ENCODE results near the gene TFR2. TPM values are rescaled to one million over a fixed set of nuclear protein-coding genes. Genes with fewer than 3 reads are reported as not detected.
"Not testable (repeated sequence)": the region's sequence is repeated elsewhere in the genome, so short reads cannot be mapped to it uniquely, and the experiment has no call there.

Gene TFR2
- total RNA-seq, 1 experiment from 2014 or later, result 6.2 TPM

- no TSS peak for BruUV-seq (replicated peaks)
Observed at GRCh38 chr7:100671353-100672327, 30.3 kb upstream of the TFR2 start.

GRCh38 chr7:100670074-100670473, 28.7 kb upstream of the TFR2 start:
- H2AFZ ChIP-seq, result no peak overlapping the region
- CTCF ChIA-PET, result interaction anchor here (0.7 kb wide), 1 partner anchor 296 kb away, joined by 8 read pairs; no protein-coding TSS in a partner anchor
- H3F3A ChIP-seq (ENCODE audit: insufficient read depth, low read depth), result peaks cover 14% of the 10 kb centered on the region; the same call in 1 of the 2 replicates

More at GRCh38 chr7:100671353-100672327, 30.3 kb upstream of the TFR2 start:
- TF ChIP-seq CTCF (conservative IDR thresholded peaks at IDR 0.05), result no peak
- no peak for TF ChIP-seq EZH2 (IDR thresholded peaks at IDR 0.05; ENCODE audit: low read depth)
- no peaks in the 10 kb centered on the region for H3K27me3 ChIP-seq (ENCODE audit: insufficient read depth, low read depth)
- H4K20me1 ChIP-seq (ENCODE audit: insufficient read depth), result peaks cover 15% of the 10 kb centered on the region
- intact Hi-C loops (cut with micrococcal nuclease; ENCODE audit: unreplicated experiment), result loop anchor here (2.0 to 5.0 kb wide), 2 partner anchors 44 to 59 kb away; partner anchors contain the start of gene MOSPD3
- peaks cover 14% of the 10 kb centered on the region; the same call in 1 of the 2 replicates for H3F3A ChIP-seq (ENCODE audit: insufficient read depth, low read depth)
- H2AFZ ChIP-seq, result no peak overlapping the region
- peaks cover 24% of the 10 kb centered on the region for H3K79me2 ChIP-seq (ENCODE audit: low read depth)
- no peaks in the 10 kb centered on the region; the same call in 1 of the 2 replicates for H3K4me1 ChIP-seq (replicated peaks; ENCODE audit: insufficient read depth)
- ChIA-PET POLR2A (ENCODE audit: unreplicated experiment) (no interaction called here), CTCF (interaction anchor here (0.6 kb wide), 2 partner anchors 66 to 174 kb away, joined by 3 to 4 read pairs; no protein-coding TSS in a partner anchor)
- no peak overlapping the region for H3K4me3 ChIP-seq
- H3K27ac ChIP-seq, result no peak overlapping the region
- DNase-seq, result no peak
- H3K9me3 ChIP-seq (ENCODE audit: insufficient read depth, low read depth), result no peaks in the 10 kb centered on the region
- no peaks in the 10 kb centered on the region for H3K9me2 ChIP-seq (ENCODE audit: insufficient read depth)
- H3K4me2 ChIP-seq, result no peak overlapping the region
- H3K36me3 ChIP-seq (ENCODE audit: low read depth), result 0 out of 2 replicates have a peak, but pooled peaks cover under 1% of the 10 kb centered on the region

GRCh38 chr7:100669106-100669505, 27.8 kb upstream of the TFR2 start:
- H3K4me1 ChIP-seq (replicated peaks; ENCODE audit: insufficient read depth); H3K36me3 ChIP-seq (ENCODE audit: low read depth); BruUV-seq (replicated peaks); H3K27ac ChIP-seq; H3K79me2 ChIP-seq (ENCODE audit: low read depth); H3K9me2 ChIP-seq (ENCODE audit: insufficient read depth); intact Hi-C loops (cut with micrococcal nuclease; ENCODE audit: unreplicated experiment); H3K4me3 ChIP-seq; H4K20me1 ChIP-seq (ENCODE audit: insufficient read depth); H3K9me3 ChIP-seq (ENCODE audit: insufficient read depth, low read depth); DNase-seq; H3K4me2 ChIP-seq; H2AFZ ChIP-seq; POLR2A ChIA-PET (ENCODE audit: unreplicated experiment); CTCF ChIA-PET; H3K27me3 ChIP-seq (ENCODE audit: insufficient read depth, low read depth): not testable (repeated sequence)
- H3F3A ChIP-seq (ENCODE audit: insufficient read depth, low read depth), result peaks cover 14% of the 10 kb centered on the region; the same call in 1 of the 2 replicates

More at GRCh38 chr7:100670074-100670473, 28.7 kb upstream of the TFR2 start:
- no peak overlapping the region for H3K4me3 ChIP-seq
- H3K27me3 ChIP-seq (ENCODE audit: insufficient read depth, low read depth), result no peaks in the 10 kb centered on the region
- H4K20me1 ChIP-seq (ENCODE audit: insufficient read depth), result peaks cover 4% of the 10 kb centered on the region; the same call in 1 of the 2 replicates
- intact Hi-C loops (cut with micrococcal nuclease; ENCODE audit: unreplicated experiment), result loop anchor here (5.0 kb wide), 1 partner anchor 43 kb away; no protein-coding TSS in a partner anchor
- TF ChIP-seq CTCF (conservative IDR thresholded peaks at IDR 0.05) (no peak), EZH2 (IDR thresholded peaks at IDR 0.05; ENCODE audit: low read depth) (no peak)
- H3K4me2 ChIP-seq, result no peak overlapping the region
- no peaks in the 10 kb centered on the region for H3K4me1 ChIP-seq (replicated peaks; ENCODE audit: insufficient read depth)
- DNase-seq, result no peak
- POLR2A ChIA-PET (ENCODE audit: unreplicated experiment), result interaction anchor here (0.6 kb wide), 1 partner anchor 48 kb away, joined by 3 read pairs; no protein-coding TSS in a partner anchor
- no peaks in the 10 kb centered on the region for H3K36me3 ChIP-seq (ENCODE audit: low read depth)
- no TSS peak for BruUV-seq (replicated peaks)
- H3K79me2 ChIP-seq (ENCODE audit: low read depth), result peaks cover 12% of the 10 kb centered on the region
- H3K27ac ChIP-seq, result no peak overlapping the region
- no peaks in the 10 kb centered on the region for H3K9me2 ChIP-seq (ENCODE audit: insufficient read depth)
- H3K9me3 ChIP-seq (ENCODE audit: insufficient read depth, low read depth), result no peaks in the 10 kb centered on the region
